ENCODE results near the gene CXCR3. TPM values are rescaled to one million over a fixed set of nuclear protein-coding genes. Genes with fewer than 3 reads are reported as not detected.
"Not testable (repeated sequence)": the region's sequence is repeated elsewhere in the genome, so short reads cannot be mapped to it uniquely, and the experiment has no call there.

CXCR3 gene
- total and polyA plus RNA-seq, 9 donors = 0.08 to 0.34 (median 0.18) TPM; not detected in 3

GRCh38 chrX:71664889-71665491 lies 46.7 kb upstream of the CXCR3 start:
- H3K4me1 ChIP-seq (ENCODE audit: insufficient read depth) = no peaks in the 10 kb centered on the region
- TF ChIP-seq POLR2A (IDR thresholded peaks at IDR 0.05) (no peak), EP300 (IDR thresholded peaks at IDR 0.05) (no peak)
- TF ChIP-seq, protein P1, sequence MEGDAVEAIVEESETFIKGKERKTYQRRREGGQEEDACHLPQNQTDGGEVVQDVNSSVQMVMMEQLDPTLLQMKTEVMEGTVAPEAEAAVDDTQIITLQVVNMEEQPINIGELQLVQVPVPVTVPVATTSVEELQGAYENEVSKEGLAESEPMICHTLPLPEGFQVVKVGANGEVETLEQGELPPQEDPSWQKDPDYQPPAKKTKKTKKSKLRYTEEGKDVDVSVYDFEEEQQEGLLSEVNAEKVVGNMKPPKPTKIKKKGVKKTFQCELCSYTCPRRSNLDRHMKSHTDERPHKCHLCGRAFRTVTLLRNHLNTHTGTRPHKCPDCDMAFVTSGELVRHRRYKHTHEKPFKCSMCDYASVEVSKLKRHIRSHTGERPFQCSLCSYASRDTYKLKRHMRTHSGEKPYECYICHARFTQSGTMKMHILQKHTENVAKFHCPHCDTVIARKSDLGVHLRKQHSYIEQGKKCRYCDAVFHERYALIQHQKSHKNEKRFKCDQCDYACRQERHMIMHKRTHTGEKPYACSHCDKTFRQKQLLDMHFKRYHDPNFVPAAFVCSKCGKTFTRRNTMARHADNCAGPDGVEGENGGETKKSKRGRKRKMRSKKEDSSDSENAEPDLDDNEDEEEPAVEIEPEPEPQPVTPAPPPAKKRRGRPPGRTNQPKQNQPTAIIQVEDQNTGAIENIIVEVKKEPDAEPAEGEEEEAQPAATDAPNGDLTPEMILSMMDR (IDR thresholded peaks at IDR 0.05) = no peak
- H3K27ac ChIP-seq = no peak overlapping the region
- H3K4me3 ChIP-seq = no peak overlapping the region
- no peaks in the 10 kb centered on the region for H3K9me3 ChIP-seq
- no peaks in the 10 kb centered on the region for H3K27me3 ChIP-seq
- WGBS, 3 donors = 80 to 84% (median 83%) methylated on average over 16 of the region's 16 CpGs
- DNase-seq = no peak
- H3K36me3 ChIP-seq = no peaks in the 10 kb centered on the region
- intact Hi-C loops (cut with DNase I) = no loop called here

- H3K4me3 ChIP-seq = not testable (repeated sequence)
Observed at GRCh38 chrX:71664202-71664601, 45.9 kb upstream of the CXCR3 start.

GRCh38 chrX:71663238-71663637 lies 44.9 kb upstream of the CXCR3 start:
- H3K36me3 ChIP-seq; H3K27me3 ChIP-seq; H3K27ac ChIP-seq; DNase-seq; intact Hi-C loops (cut with DNase I); H3K9me3 ChIP-seq; H3K4me3 ChIP-seq; H3K4me1 ChIP-seq (ENCODE audit: insufficient read depth): not testable (repeated sequence)
- WGBS, 3 donors = 72 to 86% (median 77%) methylated on average over 7 to 8 of the region's 8 CpGs

More at GRCh38 chrX:71664202-71664601, 45.9 kb upstream of the CXCR3 start:
- intact Hi-C loops (cut with DNase I); H3K9me3 ChIP-seq; H3K36me3 ChIP-seq; H3K27ac ChIP-seq; DNase-seq; H3K4me1 ChIP-seq (ENCODE audit: insufficient read depth); H3K27me3 ChIP-seq: not testable (repeated sequence)
- 43 to 61% (median 57%) methylated on average over 6 to 8 of the region's 8 CpGs for WGBS, 3 donors

- H3K27me3 ChIP-seq; intact Hi-C loops (cut with DNase I); H3K4me3 ChIP-seq; H3K36me3 ChIP-seq; H3K4me1 ChIP-seq (ENCODE audit: insufficient read depth); H3K27ac ChIP-seq; DNase-seq; H3K9me3 ChIP-seq: not testable (repeated sequence)
- WGBS, 3 donors = 73 to 93% (median 85%) methylated on average over 11 of the region's 11 CpGs
Observed at GRCh38 chrX:71662654-71663053, 44.3 kb upstream of the CXCR3 start.

DNA sequence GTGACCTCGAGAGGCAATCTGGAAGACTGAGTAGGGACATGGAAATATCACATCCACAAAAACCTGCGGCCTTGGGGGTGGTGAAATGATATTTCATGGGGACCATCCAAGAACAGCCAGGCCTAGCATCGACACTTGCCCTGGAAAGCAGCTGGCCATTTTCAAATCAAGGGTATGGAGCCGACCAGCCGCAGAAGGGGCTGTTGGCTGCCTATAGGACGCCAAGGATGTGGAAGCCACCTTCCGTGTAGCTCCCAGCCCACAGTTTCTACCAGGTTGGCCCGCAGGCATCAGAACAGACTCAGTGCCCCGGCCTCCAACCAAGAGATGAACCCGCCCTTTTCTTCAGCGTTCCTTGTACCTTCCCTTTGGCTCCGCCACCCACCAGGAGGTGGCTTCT lies 43.6 kb upstream of the CXCR3 start:
- DNase-seq = no peak
- intact Hi-C loops (cut with DNase I) = no loop called here
- Histone ChIP-seq H3K27ac (no peak overlapping the region), H3K27me3 (no peaks in the 10 kb centered on the region), H3K4me3 (no peak overlapping the region), H3K4me1 (ENCODE audit: insufficient read depth) (no peaks in the 10 kb centered on the region), H3K36me3 (no peaks in the 10 kb centered on the region), H3K9me3 (no peaks in the 10 kb centered on the region)
- 74 to 84% (median 78%) methylated on average over 12 of the region's 12 CpGs for WGBS, 3 donors
- no peak for TF ChIP-seq POLR2A (IDR thresholded peaks at IDR 0.05)
- TF ChIP-seq, protein P1 (IDR thresholded peaks at IDR 0.05) = no peak
- no peak for TF ChIP-seq EP300 (IDR thresholded peaks at IDR 0.05)

DNA sequence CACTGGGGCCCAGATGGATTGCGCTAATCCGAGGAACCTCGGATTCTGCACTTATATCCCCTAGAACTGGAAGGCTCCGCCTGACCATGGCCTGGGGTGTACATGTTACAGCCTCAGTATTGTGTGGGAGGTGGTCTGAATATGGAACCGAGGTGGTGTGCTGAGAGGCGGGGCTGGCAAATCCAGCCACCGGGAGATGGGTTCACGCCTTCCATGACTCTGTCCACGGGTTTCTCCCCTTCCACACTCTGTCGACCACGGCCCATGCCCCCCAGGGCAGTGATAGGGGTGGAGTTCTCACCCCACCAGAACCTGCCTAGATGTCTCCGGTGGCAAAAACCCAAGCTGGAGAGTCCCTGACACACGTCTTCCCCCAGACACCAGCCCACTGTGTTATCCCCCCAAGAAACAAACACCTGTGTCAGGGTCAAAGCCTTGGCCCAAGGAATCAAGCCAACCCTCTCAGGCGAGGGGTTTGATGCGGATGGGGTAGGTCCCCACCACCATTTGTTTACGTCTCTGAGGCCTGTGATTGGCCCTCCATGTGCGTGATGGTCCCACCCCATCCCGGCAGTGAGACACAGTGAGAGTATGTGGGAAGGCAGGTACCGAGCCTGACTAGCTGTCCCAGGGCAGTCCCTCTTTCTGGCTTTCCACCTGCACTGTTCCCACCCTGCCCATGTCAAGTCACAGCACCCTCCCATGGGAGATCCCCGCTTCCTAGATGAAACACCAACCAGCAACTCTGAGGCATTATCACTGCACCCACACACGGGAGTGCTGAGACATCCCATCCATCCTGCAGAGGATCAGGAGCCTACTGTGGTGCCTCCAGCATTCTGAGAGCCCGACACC lies 42.5 kb upstream of the CXCR3 start:
- no peak for TF ChIP-seq EP300 (IDR thresholded peaks at IDR 0.05)
- Histone ChIP-seq H3K4me1 (ENCODE audit: insufficient read depth) (no peaks in the 10 kb centered on the region), H3K4me3 (no peak overlapping the region), H3K27me3 (no peaks in the 10 kb centered on the region), H3K27ac (no peak overlapping the region), H3K9me3 (no peaks in the 10 kb centered on the region), H3K36me3 (no peaks in the 10 kb centered on the region)
- intact Hi-C loops (cut with DNase I) = no loop called here
- no peak for DNase-seq
- 79 to 86% (median 83%) methylated on average over 22 of the region's 22 CpGs for WGBS, 3 donors

Data from ovary (tissue), 9 donors.